ENCODE measurements around the gene PRPH. TPM values are rescaled to one million over a fixed set of nuclear protein-coding genes. Genes with fewer than 3 reads are reported as not detected.

Gene PRPH
- total RNA-seq, 1 experiment from 2014 or later = 1.4 TPM

GRCh38 chr12:49342914-49343731, 48.2 kb downstream of the PRPH start:
- H3K4me1 Mint-ChIP-seq (ENCODE audit: insufficient read depth, unreplicated experiment) = peaks cover 19% of the 10 kb centered on the region
- H3K36me3 Mint-ChIP-seq (ENCODE audit: insufficient read depth, unreplicated experiment) = no peaks in the 10 kb centered on the region
- H3K9me3 Mint-ChIP-seq (ENCODE audit: unreplicated experiment) = no peaks in the 10 kb centered on the region
- peaks cover 30% of the 10 kb centered on the region for H3K27me3 Mint-ChIP-seq (ENCODE audit: insufficient read depth, unreplicated experiment)
- ChIA-PET CTCF (interaction anchor here (0.6 to 1.2 kb wide), 11 partner anchors 9 to 168 kb away, joined by 3 to 7 read pairs (median 3); partner anchors contain the start of gene TROAP), POLR2A (no interaction called here)
- no peak overlapping the region for H3K27ac Mint-ChIP-seq (ENCODE audit: low read depth, unreplicated experiment)
- BruUV-seq (replicated peaks) = no TSS peak
- no peak for DNase-seq (ENCODE audit: unreplicated experiment)
- intact Hi-C loops (cut with micrococcal nuclease) = no loop called here
- no peak for TF ChIP-seq CTCF (IDR thresholded peaks at IDR 0.05; ENCODE audit: unreplicated experiment)
- no peak overlapping the region for H3K4me3 Mint-ChIP-seq (ENCODE audit: unreplicated experiment)

- intact Hi-C loops (cut with micrococcal nuclease) = no loop called here
- H3K36me3 Mint-ChIP-seq (ENCODE audit: insufficient read depth, unreplicated experiment) = no peaks in the 10 kb centered on the region
- POLR2A ChIA-PET = no interaction called here
- BruUV-seq (replicated peaks) = no TSS peak
- H3K27ac Mint-ChIP-seq (ENCODE audit: low read depth, unreplicated experiment) = no peak overlapping the region
- DNase-seq (ENCODE audit: unreplicated experiment) = no peak
- TF ChIP-seq CTCF (IDR thresholded peaks at IDR 0.05; ENCODE audit: unreplicated experiment) = no peak
- H3K4me3 Mint-ChIP-seq (ENCODE audit: unreplicated experiment) = no peak overlapping the region
- CTCF ChIA-PET = interaction anchor here (0.6 to 1.1 kb wide), 3 partner anchors 13 to 557 kb away, joined by 3 to 5 read pairs (median 3); no protein-coding TSS in a partner anchor
- H3K4me1 Mint-ChIP-seq (ENCODE audit: insufficient read depth, unreplicated experiment) = peaks cover 14% of the 10 kb centered on the region
- peaks cover 29% of the 10 kb centered on the region for H3K27me3 Mint-ChIP-seq (ENCODE audit: insufficient read depth, unreplicated experiment)
- H3K9me3 Mint-ChIP-seq (ENCODE audit: unreplicated experiment) = no peaks in the 10 kb centered on the region
These were observed 49.6 kb downstream of the PRPH start for GRCh38 chr12:49344486-49345050.

GRCh38 chr12:49345051-49345824, 50.3 kb downstream of the PRPH start:
- ChIA-PET POLR2A (interaction anchor here (1.1 kb wide), 1 partner anchor 22 kb away, joined by 3 read pairs; the partner anchor contains the start of gene SPATS2), CTCF (interaction anchor here (5.5 to 14.4 kb wide), 2 partner anchors 13 to 54 kb away, joined by 61 to 251 read pairs; partner anchors contain the start of gene PRPH)
- Mint-ChIP-seq H3K9me3 (ENCODE audit: unreplicated experiment) (no peaks in the 10 kb centered on the region), H3K36me3 (ENCODE audit: insufficient read depth, unreplicated experiment) (no peaks in the 10 kb centered on the region), H3K4me1 (ENCODE audit: insufficient read depth, unreplicated experiment) (peaks cover 9% of the 10 kb centered on the region), H3K27ac (ENCODE audit: low read depth, unreplicated experiment) (no peak overlapping the region), H3K27me3 (ENCODE audit: insufficient read depth, unreplicated experiment) (peaks cover 29% of the 10 kb centered on the region), H3K4me3 (ENCODE audit: unreplicated experiment) (peak overlapping the region; percentile 68)
- no peak for TF ChIP-seq CTCF (IDR thresholded peaks at IDR 0.05; ENCODE audit: unreplicated experiment)
- intact Hi-C loops (cut with micrococcal nuclease) = no loop called here
- BruUV-seq (replicated peaks) = no TSS peak
- no peak for DNase-seq (ENCODE audit: unreplicated experiment)
